ENCODE measurements around the gene NUP214. TPM values are rescaled to one million over a fixed set of nuclear protein-coding genes. Genes with fewer than 3 reads are reported as not detected.

Gene NUP214
- total and polyA plus RNA-seq, 4 donors, result 23.5 to 60.7 (median 37.8) TPM

- 52 to 58% methylated on average over 9 of the region's 9 CpGs for WGBS, 2 donors
- ATAC-seq (ENCODE audit: insufficient read depth, low FRiP score) (no peak), DNase-seq (peak; percentile 47 to 49 (median 47))
Observed at GRCh38 chr9:131227112-131227958, 101.9 kb downstream of the NUP214 start.

GRCh38 chr9:131227959-131228460 is 102.6 kb downstream of the NUP214 start:
- Histone ChIP-seq H3K36me3 (ENCODE audit: control insufficient read depth in 4 of 4, insufficient read depth in 4 of 4, low read length in 4 of 4) (peaks cover 0 to 31% (median 2%) of the 10 kb centered on the region in 4 donors), H3K4me1 (ENCODE audit: control insufficient read depth in 5 of 5, insufficient read depth in 5 of 5, low read length in 5 of 5) (peaks cover 0 to 29% (median 2%) of the 10 kb centered on the region in 5 donors), H3K9ac (ENCODE audit: insufficient read depth in 1 of 2, low read length in 2 of 2) (no peak overlapping the region), H3K4me3 (no peak overlapping the region), H3K27me3 (ENCODE audit: control insufficient read depth in 3 of 3, insufficient read depth in 3 of 3, low read length in 2 of 3) (no peaks in the 10 kb centered on the region), H3K9me3 (ENCODE audit: control insufficient read depth in 4 of 4, insufficient read depth in 3 of 4, low read length in 3 of 4) (no peaks in the 10 kb centered on the region), H3K27ac (ENCODE audit: low read depth in 1 of 2, low read length in 1 of 2) (peak overlapping the region in 1 of 2 donors; percentile 39)
- ATAC-seq (ENCODE audit: insufficient read depth, low FRiP score) (no peak), DNase-seq (no peak)
- 37 to 67% methylated on average over 9 of the region's 9 CpGs for WGBS, 2 donors
- no peak for TF ChIP-seq CTCF (IDR thresholded peaks at IDR 0.05; ENCODE audit: control extremely low read depth, extremely low read depth)

More at GRCh38 chr9:131227112-131227958, 101.9 kb downstream of the NUP214 start:
- Histone ChIP-seq H3K9me3 (ENCODE audit: control insufficient read depth in 4 of 4, insufficient read depth in 3 of 4, low read length in 3 of 4) (no peaks in the 10 kb centered on the region), H3K27me3 (ENCODE audit: control insufficient read depth in 3 of 3, insufficient read depth in 3 of 3, low read length in 2 of 3) (no peaks in the 10 kb centered on the region), H3K4me1 (ENCODE audit: control insufficient read depth in 5 of 5, insufficient read depth in 5 of 5, low read length in 5 of 5) (peaks cover 0 to 29% (median 2%) of the 10 kb centered on the region in 5 donors), H3K9ac (ENCODE audit: insufficient read depth in 1 of 2, low read length in 2 of 2) (no peak overlapping the region), H3K36me3 (ENCODE audit: control insufficient read depth in 4 of 4, insufficient read depth in 4 of 4, low read length in 4 of 4) (peaks cover 0 to 29% (median 2%) of the 10 kb centered on the region in 4 donors), H3K27ac (ENCODE audit: low read depth in 1 of 2, low read length in 1 of 2) (no peak overlapping the region), H3K4me3 (no peak overlapping the region)
- TF ChIP-seq CTCF (IDR thresholded peaks at IDR 0.05; ENCODE audit: control extremely low read depth, extremely low read depth), result no peak

- TF ChIP-seq CTCF (IDR thresholded peaks at IDR 0.05; ENCODE audit: control extremely low read depth, extremely low read depth), result no peak
Observed at GRCh38 chr9:131228988-131229387, 103.6 kb downstream of the NUP214 start.

More at GRCh38 chr9:131228988-131229387, 103.6 kb downstream of the NUP214 start:
- Histone ChIP-seq H3K27me3 (ENCODE audit: control insufficient read depth in 3 of 3, insufficient read depth in 3 of 3, low read length in 2 of 3) (no peaks in the 10 kb centered on the region), H3K4me3 (no peak overlapping the region), H3K9ac (ENCODE audit: insufficient read depth in 1 of 2, low read length in 2 of 2) (no peak overlapping the region), H3K36me3 (ENCODE audit: control insufficient read depth in 4 of 4, insufficient read depth in 4 of 4, low read length in 4 of 4) (peaks cover 0 to 37% (median 2%) of the 10 kb centered on the region in 4 donors), H3K27ac (ENCODE audit: low read depth in 1 of 2, low read length in 1 of 2) (no peak overlapping the region), H3K9me3 (ENCODE audit: control insufficient read depth in 4 of 4, insufficient read depth in 3 of 4, low read length in 3 of 4) (no peaks in the 10 kb centered on the region), H3K4me1 (ENCODE audit: control insufficient read depth in 5 of 5, insufficient read depth in 5 of 5, low read length in 5 of 5) (peaks cover 0 to 29% (median 2%) of the 10 kb centered on the region in 5 donors)
- 72 to 79% methylated on average over 8 of the region's 8 CpGs for WGBS, 2 donors
- DNase-seq (peak; percentile 40 to 94 (median 89)), ATAC-seq (ENCODE audit: insufficient read depth, low FRiP score) (no peak)

Data from lung (tissue), 12 donors.